ENCODE data around the gene FNDC1.

The FNDC1 gene

GRCh38 chr6:159259441-159260125 lies 90.4 kb downstream of the FNDC1 start:
- no peak overlapping the region for H3K4me2 ChIP-seq (ENCODE audit: low read length)
- no peaks in the 10 kb centered on the region for H3K4me1 ChIP-seq (ENCODE audit: insufficient read depth, low read length, severe bottlenecking)
- H3F3A ChIP-seq (ENCODE audit: insufficient read depth, low read length), result no peaks in the 10 kb centered on the region
- no peaks in the 10 kb centered on the region for H4K20me1 ChIP-seq (ENCODE audit: insufficient read depth, low read length)
- H3K9ac ChIP-seq (ENCODE audit: low read length), result no peak overlapping the region
- H3K9me2 ChIP-seq (ENCODE audit: low read depth, low read length), result no peaks in the 10 kb centered on the region
- H2AFZ ChIP-seq (ENCODE audit: low read length), result no peak overlapping the region
- H3K36me3 ChIP-seq (ENCODE audit: insufficient read depth, low read length), result no peaks in the 10 kb centered on the region
- no peaks in the 10 kb centered on the region for H3K27me3 ChIP-seq (ENCODE audit: insufficient read depth, low read length)
- no peaks in the 10 kb centered on the region for H3K79me2 ChIP-seq (ENCODE audit: insufficient read depth, low read length)
- TF ChIP-seq EZH2 (IDR thresholded peaks at IDR 0.05; ENCODE audit: borderline replicate concordance, low read length) (no peak), CTCF (IDR thresholded peaks at IDR 0.05; ENCODE audit: low read length) (no peak)
- H3K27ac ChIP-seq (ENCODE audit: low read depth, low read length, poor library complexity, severe bottlenecking), result no peak overlapping the region
- H3K4me3 ChIP-seq (ENCODE audit: low read depth, low read length, poor library complexity, severe bottlenecking), result no peak overlapping the region
- no peaks in the 10 kb centered on the region for H3K9me3 ChIP-seq (ENCODE audit: low read length)

- H3K9ac ChIP-seq (ENCODE audit: low read length), result no peak overlapping the region
- no peak overlapping the region for H3K4me2 ChIP-seq (ENCODE audit: low read length)
- no peak for TF ChIP-seq CTCF (IDR thresholded peaks at IDR 0.05; ENCODE audit: low read length)
- TF ChIP-seq EZH2 (IDR thresholded peaks at IDR 0.05; ENCODE audit: borderline replicate concordance, low read length), result no peak
- H3K4me3 ChIP-seq (ENCODE audit: low read depth, low read length, poor library complexity, severe bottlenecking), result no peak overlapping the region
- H3F3A ChIP-seq (ENCODE audit: insufficient read depth, low read length), result no peaks in the 10 kb centered on the region
- H3K9me2 ChIP-seq (ENCODE audit: low read depth, low read length), result no peaks in the 10 kb centered on the region
- H3K27me3 ChIP-seq (ENCODE audit: insufficient read depth, low read length), result no peaks in the 10 kb centered on the region
- H3K9me3 ChIP-seq (ENCODE audit: low read length), result no peaks in the 10 kb centered on the region
- H4K20me1 ChIP-seq (ENCODE audit: insufficient read depth, low read length), result no peaks in the 10 kb centered on the region
- no peak overlapping the region for H3K27ac ChIP-seq (ENCODE audit: low read depth, low read length, poor library complexity, severe bottlenecking)
- H3K79me2 ChIP-seq (ENCODE audit: insufficient read depth, low read length), result no peaks in the 10 kb centered on the region
- H3K36me3 ChIP-seq (ENCODE audit: insufficient read depth, low read length), result no peaks in the 10 kb centered on the region
- H2AFZ ChIP-seq (ENCODE audit: low read length), result no peak overlapping the region
- H3K4me1 ChIP-seq (ENCODE audit: insufficient read depth, low read length, severe bottlenecking), result no peaks in the 10 kb centered on the region
Observed at GRCh38 chr6:159260208-159260607, 91.0 kb downstream of the FNDC1 start.

DNA sequence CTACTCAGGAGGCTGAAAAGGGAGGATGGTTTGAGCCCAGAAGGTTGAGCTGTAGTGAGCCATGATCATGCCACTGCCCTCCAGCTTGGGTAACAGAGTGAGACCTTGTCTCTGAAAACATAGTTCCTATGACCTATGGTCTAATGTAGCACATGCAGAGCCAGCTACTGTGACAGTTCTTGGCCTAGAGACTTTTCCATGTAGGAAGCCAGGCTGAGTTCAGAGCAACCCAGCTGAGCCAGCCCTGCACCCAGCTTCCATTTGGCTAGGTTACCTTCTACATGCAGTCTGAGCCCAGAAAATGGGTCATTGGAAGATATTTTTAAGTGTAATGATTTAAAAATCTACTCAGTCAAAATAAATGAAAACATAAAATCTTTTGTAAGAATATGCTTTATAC lies 92.8 kb downstream of the FNDC1 start:
- no peak overlapping the region for H3K4me2 ChIP-seq (ENCODE audit: low read length)
- H3K9me3 ChIP-seq (ENCODE audit: low read length), result no peaks in the 10 kb centered on the region
- no peaks in the 10 kb centered on the region for H4K20me1 ChIP-seq (ENCODE audit: insufficient read depth, low read length)
- H3K9ac ChIP-seq (ENCODE audit: low read length), result no peak overlapping the region
- TF ChIP-seq EZH2 (IDR thresholded peaks at IDR 0.05; ENCODE audit: borderline replicate concordance, low read length) (no peak), CTCF (IDR thresholded peaks at IDR 0.05; ENCODE audit: low read length) (no peak)
- no peaks in the 10 kb centered on the region for H3K79me2 ChIP-seq (ENCODE audit: insufficient read depth, low read length)
- H3K4me1 ChIP-seq (ENCODE audit: insufficient read depth, low read length, severe bottlenecking), result no peaks in the 10 kb centered on the region
- no peak overlapping the region for H2AFZ ChIP-seq (ENCODE audit: low read length)
- H3K27ac ChIP-seq (ENCODE audit: low read depth, low read length, poor library complexity, severe bottlenecking), result no peak overlapping the region
- no peaks in the 10 kb centered on the region for H3K27me3 ChIP-seq (ENCODE audit: insufficient read depth, low read length)
- no peaks in the 10 kb centered on the region for H3K9me2 ChIP-seq (ENCODE audit: low read depth, low read length)
- no peak overlapping the region for H3K4me3 ChIP-seq (ENCODE audit: low read depth, low read length, poor library complexity, severe bottlenecking)
- no peaks in the 10 kb centered on the region for H3K36me3 ChIP-seq (ENCODE audit: insufficient read depth, low read length)
- no peaks in the 10 kb centered on the region for H3F3A ChIP-seq (ENCODE audit: insufficient read depth, low read length)
